ENCODE results near the gene ANKH. TPM values are rescaled to one million over a fixed set of nuclear protein-coding genes. Genes with fewer than 3 reads are reported as not detected.

Gene ANKH
- total RNA-seq, 1 donor from 2014 or later, result 43.6 TPM

DNA sequence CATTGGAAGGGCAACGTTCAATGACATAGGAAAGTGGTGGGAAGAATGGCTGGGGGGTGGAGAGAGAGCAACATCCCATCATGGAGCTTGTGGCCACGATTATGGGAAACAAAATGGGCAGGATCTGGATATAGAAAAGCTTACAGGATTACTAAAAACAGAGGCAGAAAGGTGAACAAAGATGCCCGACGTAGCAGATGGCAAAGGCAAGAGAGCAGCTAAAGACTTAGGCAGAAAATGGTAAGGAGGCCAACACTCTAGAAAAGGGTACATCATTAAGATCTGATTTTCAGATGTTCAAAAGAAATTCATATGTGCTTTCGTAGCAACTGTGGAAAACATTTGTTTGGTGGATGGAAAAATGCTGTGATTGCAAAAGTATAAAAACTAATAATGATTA lies 104.5 kb downstream of the ANKH start:
- intact Hi-C loops (cut with micrococcal nuclease), result loop anchor here (5.0 kb wide), 1 partner anchor 40 kb away; no protein-coding TSS in a partner anchor

DNA sequence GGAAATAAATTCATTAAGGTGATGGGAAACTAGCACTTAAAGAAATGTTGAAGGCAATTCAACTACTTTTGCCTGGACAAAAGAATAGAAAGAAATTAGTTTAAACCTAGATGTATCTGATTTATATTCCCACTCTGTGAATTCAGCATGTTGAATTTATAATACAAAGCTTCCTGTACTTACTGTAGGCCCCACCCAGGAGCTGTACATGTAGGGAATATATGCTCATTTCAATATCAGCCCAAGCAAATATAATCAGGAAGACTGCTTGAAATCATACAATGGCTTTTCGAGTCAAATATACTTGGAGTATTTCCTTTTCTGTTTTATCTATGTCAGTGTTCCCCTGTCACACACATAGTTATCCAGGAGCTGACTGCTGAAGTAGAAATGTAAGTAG lies 105.0 kb downstream of the ANKH start:
- intact Hi-C loops (cut with micrococcal nuclease), result loop anchor here (5.0 kb wide), 1 partner anchor 41 kb away; no protein-coding TSS in a partner anchor

DNA sequence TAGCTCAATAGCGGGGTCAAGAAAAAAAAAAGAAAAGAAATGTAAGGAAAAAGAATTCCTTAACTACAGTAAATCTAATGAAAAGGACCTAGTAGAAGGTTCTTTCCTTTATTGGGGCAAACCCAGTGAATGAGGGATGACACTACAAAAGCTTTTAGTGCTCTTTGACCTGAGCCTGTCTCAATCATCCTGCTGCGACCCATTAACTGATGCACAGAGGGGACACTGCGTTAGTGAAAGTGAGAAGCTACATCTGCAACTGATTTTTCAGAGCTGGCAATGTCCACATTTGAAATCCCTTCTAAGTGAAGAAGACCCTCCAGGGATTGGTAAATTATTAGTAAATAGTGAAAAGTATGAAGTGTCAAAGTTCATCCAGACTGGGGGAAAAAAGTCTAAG lies 106.0 kb downstream of the ANKH start:
- intact Hi-C loops (cut with micrococcal nuclease), result loop anchor here (5.0 kb wide), 1 partner anchor 42 kb away; no protein-coding TSS in a partner anchor

DNA sequence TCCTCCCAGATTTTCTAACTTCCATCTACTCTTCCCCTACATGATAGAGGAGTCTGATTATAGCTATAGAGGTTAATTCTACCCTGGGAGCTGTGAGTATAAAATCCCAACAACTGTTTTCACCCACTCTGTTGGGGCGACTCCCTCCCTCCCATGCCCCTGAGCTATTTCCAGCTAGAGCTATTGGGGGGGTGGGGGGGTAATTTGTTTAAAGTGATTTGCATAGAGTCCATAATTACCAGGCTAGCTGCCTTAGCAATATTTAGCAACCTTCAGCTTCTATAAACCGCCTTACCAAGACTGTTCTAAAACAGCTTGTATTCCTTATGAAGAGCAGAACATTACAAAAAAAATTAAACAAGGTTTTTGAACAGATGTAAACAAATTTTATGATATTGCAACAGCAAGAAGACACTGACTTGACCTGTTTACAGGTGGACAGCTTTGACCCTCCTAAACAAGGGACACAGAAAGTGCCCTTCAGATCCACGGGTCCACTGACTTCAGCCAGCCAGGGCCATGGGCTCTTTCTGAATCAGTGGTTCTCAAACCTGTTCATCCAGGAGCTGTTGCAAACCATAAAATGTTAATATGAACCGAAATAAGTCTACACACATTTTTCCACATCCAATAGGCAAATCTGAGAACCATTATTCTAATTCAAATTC lies 108.9 kb downstream of the ANKH start:
- intact Hi-C loops (cut with micrococcal nuclease), result no loop called here

DNA sequence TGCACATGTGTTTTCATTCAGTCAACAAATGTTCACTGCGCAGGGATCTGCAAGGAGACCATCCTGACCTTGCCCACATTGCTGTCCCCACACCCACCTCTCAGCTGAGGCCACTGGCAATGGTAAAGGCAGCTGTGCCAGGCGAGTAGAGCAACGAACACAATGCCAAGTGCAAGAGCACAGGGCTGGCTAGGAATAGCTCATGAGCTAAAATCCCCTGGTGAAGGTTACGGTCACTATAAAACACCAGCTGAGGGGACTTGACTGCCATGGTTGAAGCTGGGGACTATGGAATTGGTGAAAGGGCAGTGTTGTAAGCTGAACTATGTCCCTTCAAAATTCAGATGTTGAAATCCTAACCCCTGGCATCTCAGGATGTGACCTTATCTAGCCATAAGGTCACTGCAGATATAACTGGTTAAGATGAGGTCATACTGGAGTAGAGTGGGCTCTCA lies 111.0 kb downstream of the ANKH start:
- intact Hi-C loops (cut with micrococcal nuclease), result no loop called here

DNA sequence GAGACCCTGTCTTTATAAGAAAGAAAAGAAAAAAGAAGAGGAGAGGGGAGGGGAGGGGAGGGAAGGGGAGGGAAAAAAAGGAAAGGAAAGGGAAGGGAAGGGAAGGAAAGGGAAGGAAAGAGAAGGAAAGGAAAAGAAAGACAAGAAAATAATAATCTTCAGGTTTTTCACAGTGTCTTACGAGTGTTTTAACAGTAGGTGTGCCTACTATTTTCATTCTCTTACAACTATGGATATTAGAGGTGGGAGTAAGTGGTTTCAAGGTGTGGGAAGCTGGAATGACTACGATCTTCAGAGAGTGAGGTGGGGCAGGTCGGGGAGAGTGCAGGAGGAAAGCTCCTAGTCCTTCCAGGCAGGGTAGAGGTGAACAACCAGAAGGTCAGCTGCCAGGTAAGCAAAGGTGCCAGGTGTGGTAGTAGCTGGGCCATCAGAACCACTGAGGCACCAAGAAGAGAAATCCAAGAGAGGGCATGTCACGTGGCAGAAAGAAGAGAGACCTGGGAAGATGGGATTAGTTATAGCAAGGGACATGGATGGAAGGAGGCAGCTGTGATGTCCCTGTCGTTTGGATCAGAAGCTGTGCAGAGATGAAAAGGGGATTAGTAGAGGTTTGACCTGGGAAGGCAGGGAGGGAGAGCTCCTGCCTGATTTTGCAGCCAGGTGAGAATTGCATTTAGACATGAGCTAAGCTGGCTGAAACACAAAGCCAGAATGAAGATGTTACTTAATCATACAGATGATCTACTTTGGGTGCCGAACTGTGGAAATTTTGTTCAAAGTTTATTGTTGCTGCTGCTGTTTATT lies 111.6 kb downstream of the ANKH start:
- intact Hi-C loops (cut with micrococcal nuclease), result no loop called here

DNA sequence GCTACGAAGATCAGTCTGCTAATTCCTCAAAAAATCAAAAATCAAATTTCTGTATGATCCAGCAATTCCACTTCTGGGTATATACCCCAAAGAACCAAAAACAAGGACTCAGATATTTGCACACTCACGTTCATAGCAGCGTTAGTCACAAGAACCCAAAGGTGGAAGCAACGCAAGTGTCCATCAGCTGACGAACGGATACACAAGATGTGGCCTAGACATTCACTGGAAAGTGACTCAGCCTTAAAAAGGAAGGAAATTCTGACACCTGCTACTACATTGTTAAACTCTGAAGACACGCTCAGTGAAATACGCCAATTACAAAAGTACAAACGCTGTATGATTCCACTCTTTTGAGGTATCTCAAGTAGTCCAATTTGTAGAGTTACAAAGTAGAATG lies 113.7 kb downstream of the ANKH start:
- intact Hi-C loops (cut with micrococcal nuclease), result no loop called here

DNA sequence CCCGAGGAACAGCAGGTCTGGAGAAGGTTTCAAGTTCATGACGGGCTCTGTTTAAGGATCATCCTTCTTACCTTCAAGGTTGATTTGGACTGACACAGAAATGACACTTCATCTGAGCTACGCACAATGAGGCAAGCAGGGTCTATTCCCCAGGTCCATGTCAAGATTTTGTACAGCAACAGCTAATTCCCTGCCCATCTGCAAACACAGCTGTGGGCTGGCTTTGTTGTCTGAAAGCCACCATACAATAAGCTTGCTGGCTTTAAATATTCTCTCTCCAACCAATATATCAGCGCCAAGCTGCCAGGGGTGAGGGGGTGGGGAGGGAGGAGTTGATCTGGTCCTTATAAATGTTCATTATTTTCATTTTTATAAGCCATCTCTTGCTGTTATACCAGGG lies 115.1 kb downstream of the ANKH start:
- intact Hi-C loops (cut with micrococcal nuclease), result no loop called here

DNA sequence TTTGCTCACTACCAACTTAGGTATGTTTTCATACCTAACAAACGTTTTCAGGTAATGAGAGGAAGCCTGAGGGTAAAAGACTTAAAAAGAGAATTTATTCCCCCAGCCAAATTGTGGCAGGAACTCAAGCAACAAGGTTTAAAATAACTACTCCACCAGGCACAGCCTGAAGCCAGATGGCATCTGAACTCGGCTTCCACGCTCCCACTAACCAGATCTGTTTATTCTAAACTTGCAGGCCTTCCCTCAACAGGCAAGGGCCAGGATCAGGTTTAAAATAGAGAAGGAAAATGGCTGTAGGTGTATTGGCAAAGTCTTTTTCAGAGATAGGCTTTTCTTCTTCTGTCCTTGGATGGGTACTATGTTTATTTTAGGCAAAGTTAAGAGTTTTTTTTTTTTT lies 117.6 kb downstream of the ANKH start:
- intact Hi-C loops (cut with micrococcal nuclease), result no loop called here

DNA sequence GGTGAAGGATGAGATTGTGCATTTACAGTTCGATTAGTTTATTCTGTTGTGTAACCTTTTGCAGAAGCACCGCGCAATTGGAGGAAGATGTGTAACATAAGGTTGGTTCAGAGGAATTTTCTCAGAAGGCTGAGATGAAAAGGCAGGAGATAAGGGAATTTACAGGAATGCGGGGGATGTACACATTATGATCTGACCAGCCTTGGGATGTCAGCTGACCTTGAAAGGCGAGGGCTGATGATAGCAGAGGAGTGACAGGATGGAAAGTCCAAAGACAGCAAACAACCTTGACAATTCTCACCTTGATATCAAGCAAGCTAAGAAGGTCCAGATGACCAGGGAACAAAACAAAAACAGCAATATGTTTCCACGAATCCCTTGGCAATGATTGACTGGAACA lies 118.3 kb downstream of the ANKH start:
- intact Hi-C loops (cut with micrococcal nuclease), result no loop called here

DNA sequence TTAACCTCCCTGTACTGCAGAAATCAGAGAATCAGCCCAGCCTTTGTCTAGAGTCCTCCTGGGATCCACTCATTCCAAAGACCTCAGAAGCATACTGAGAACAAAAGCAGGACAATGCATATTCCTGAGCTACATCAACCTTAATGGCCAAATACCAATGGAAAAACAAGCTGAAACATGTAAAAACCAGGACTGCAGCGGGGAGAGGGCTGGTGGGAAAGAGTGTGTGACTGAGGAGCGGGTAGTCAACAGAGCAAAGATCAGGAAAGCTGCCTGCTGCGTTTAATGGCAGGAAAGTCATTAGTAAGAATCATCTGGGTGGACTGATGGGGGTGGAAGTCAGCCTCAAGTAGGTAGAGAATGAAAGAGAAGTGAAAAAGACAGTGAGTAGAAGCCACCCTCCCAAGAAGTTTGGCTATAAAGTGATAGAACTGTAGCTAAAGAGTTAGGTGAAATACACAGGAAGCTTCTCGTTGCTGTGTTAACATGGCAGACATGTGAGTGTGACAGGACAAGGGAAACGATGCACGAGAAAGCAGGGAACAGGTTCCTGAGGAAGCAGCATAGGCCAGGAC lies 119.0 kb downstream of the ANKH start:
- intact Hi-C loops (cut with micrococcal nuclease), result no loop called here

DNA sequence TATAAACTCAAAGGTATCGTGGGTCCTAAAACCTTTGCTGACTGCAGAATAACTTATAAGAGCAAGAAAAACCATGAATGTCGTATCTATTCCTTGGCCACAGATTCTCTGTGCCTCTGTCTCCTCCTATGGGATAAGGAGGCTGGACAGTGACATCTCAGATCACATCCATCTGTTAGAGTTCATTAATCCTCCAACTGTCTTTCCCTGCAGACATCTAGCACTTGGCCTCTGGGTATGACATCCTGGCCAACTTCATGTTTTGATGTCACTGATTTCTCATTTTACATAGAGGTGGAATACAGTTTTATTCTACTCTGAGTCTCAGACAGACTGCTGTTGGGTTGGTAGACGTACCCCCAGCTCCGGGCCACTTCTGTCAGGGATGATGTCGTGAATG lies 120.9 kb downstream of the ANKH start:
- intact Hi-C loops (cut with micrococcal nuclease), result no loop called here

DNA sequence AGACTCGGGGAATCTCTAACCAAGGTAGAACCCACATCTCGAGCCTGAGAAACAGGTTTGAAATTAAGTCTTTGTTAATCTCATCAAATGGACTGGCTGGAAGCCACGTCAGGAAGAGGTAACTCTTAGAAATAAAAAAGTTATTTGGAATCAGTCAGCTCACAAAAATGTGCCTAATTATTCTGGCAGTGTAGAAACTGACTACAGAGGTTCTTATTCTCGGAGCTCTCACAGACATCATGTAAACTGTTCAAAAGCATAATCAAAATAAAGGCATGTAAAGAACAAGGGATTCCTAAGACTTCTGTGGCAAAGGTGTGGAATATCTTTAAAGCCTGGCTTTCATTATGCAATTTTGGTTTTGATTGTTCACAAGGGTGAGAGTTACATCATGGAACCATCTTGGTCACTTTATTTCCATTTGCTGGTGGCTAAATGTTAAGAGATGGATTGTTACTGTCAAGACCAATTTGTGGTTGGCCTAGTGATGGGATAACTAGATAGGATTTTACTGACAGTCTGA lies 121.9 kb downstream of the ANKH start:
- intact Hi-C loops (cut with micrococcal nuclease), result no loop called here

DNA sequence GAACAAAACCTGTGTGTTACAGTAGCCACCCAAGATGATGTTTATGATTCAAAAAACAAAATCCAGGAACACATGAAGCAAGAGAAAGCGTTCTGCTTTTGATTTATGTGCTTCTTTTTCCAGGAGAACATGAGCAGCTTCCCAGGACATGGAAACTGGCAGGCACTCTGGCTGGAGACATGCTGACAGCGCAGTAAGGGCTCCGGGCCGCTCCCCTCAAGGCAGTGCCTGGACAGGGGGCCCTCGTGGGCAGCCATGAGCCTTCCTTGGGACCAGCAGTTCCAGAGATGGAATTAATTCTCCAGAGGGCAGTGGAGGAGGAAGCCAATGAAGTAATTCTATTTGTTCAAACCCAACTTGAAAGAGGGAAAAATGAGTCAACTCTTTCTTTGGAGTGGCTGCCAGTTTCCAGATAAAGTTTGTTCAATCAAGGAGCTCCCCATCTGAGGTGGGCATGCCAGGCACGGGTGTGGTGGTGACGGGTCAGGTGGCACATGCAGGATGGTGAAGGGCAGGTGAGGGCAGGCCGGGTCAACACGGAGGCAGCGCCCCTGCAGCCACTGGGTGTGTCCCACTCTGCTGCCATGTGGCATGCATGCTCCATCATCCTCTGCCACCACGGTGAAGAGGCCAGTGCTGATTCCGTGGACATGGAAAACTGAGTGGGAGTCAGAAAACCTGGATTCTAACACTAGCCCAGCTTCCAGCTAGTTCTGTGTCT lies 123.2 kb downstream of the ANKH start:
- intact Hi-C loops (cut with micrococcal nuclease), result no loop called here

DNA sequence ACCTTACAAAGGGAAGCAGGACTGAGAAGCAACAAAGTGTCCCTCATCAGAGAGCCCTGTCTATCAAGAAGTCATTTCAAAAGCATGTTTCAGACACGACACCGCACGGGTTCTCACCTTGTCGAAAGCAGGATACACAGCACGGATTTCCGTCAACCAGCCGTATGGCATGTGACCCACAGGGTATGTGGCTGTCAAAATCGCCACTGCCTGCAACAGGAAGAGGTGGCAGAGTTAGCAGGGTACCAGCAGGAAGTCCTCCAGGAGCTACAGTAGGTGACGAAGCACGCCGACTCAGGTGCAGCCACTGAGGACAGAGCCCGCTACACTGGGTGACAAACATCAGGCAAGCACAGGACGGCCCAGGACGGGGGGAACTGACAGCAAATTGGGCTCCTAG lies 125.8 kb downstream of the ANKH start:
- intact Hi-C loops (cut with micrococcal nuclease), result no loop called here

DNA sequence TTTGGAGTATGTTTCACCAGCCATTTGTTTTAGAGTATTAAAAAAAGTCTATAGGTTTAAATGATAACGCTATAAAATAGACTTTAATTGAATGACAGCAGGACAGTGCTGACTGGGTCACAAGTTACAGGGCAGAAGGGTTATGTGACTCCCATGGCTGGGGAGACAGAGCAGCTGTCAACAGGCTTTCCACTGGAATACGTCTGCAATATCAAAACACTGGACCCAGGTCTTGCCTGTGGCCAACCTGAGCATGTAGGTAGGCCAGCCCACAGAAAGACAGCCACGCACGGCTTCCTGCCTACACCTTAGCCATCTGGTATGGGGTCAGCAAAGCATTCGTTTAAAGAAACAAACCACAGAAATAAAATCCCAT lies 126.4 kb downstream of the ANKH start:
- intact Hi-C loops (cut with micrococcal nuclease), result no loop called here

DNA sequence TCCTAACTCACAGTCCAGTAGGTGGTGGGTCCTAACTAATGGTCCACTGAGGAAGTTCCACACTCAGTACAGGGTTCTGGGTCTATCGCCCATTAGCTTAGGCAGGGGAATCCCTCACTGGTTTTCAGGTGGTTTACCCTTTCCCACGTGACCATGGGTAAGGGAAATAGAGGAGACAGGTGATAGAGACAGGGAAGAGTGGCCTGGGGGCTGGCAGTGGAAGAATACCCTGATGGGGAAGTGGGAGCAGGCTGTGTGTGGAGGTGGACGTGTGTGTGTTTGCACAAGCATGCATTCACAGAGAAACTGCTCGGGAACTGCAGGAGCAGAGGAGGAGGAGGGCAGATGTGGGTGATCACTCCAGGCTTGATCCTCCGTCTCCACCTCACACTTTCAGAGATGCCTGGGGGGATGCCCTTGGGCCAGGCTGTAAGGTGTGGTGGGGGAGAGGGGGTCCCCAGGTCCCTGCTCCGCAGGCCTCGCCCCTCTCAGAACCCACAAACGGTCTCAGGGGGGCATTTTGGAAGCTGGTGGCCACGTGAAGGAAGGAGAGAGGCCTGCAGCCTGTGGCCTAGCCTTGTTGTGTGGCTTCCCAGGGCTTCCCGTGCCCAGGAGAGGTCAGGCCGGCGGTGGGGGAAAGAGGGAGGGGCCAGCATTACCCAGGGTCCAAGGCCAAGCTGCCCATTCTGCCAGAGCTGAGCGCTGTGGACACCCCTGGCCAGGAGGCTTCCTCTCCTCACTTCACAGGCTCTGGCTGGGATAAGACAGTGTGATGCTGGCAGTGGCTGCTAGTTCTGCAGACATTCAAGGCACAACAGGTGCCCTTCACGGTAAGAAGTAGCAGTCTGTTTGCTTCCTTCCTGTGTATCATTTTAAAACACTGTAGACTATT lies 127.0 kb downstream of the ANKH start:
- intact Hi-C loops (cut with micrococcal nuclease), result no loop called here

DNA sequence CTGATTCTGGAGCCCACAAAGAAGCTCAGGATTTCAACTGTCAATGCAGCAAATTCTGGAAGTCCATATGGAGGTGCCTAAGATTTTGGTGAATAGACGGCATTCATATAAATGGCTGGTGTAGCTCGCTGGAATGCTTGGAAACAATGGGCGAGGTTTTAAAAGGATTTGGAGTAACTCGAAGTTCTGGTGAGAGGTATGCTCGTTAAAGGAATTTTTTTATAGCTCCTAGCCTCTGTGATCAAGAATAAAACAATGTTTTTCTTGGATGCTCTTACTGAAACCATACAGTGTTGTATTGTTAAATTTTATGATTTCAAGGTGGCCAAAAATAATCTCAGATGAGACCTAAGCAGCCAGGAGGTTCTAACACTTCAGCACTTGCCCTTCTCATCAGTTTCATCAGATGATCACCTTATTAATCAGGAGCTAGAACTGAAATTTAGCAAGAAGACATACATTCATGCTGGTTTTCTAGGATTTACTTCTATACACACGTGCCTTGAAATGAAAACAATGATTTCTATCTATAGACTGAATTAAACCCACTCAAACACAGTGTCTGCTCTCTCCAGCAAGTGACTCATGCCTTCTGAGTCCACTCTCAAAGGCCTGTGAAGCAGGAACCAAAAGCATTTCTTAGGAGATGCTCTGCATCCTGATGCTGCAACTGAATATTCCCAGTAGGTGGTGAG lies 127.8 kb downstream of the ANKH start:
- intact Hi-C loops (cut with micrococcal nuclease), result no loop called here

DNA sequence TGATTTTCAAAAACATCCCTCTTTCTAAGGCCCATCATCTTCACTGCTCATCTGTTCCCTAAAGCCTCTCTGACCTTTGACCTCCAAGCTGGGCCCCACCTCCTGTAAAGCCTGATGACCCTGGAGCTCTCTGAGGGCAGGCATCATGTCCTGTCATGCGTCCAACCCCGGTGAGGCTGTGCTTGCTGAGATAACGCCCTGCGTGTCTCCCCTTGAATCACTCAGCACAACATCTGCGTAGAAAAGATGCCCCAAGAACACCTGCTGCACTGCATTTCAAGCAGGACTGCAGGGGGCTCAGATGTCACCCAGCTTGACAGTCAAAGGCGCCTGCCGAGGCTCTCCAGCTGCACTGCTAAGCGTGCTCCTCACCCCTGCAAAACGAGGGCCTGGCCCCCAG lies 129.1 kb downstream of the ANKH start:
- intact Hi-C loops (cut with micrococcal nuclease), result no loop called here

Data from T-helper 1 cell treated with Interleukin-12 subunit alpha and Interleukin-12 subunit beta and Interleukin-4 antibody, amounts not matched to agents 30 ng/mL and 1 ng/mL, for 36 hours (primary cell).